HG02610 (cell line): ENCODE results near the gene MBD1.
"Not testable (repeated sequence)": the region's sequence is repeated elsewhere in the genome, so short reads cannot be mapped to it uniquely, and the experiment has no call there.

Experiments
- ATAC-seq: cut with Tn5 transposase; IDR thresholded peaks from one replicate; pipeline ENCODE4 v1.9.1; 2021; ENCODE audit warnings: mild to moderate bottlenecking, moderate library complexity; ENCODE audit not compliant: unreplicated experiment

Gene MBD1

DNA sequence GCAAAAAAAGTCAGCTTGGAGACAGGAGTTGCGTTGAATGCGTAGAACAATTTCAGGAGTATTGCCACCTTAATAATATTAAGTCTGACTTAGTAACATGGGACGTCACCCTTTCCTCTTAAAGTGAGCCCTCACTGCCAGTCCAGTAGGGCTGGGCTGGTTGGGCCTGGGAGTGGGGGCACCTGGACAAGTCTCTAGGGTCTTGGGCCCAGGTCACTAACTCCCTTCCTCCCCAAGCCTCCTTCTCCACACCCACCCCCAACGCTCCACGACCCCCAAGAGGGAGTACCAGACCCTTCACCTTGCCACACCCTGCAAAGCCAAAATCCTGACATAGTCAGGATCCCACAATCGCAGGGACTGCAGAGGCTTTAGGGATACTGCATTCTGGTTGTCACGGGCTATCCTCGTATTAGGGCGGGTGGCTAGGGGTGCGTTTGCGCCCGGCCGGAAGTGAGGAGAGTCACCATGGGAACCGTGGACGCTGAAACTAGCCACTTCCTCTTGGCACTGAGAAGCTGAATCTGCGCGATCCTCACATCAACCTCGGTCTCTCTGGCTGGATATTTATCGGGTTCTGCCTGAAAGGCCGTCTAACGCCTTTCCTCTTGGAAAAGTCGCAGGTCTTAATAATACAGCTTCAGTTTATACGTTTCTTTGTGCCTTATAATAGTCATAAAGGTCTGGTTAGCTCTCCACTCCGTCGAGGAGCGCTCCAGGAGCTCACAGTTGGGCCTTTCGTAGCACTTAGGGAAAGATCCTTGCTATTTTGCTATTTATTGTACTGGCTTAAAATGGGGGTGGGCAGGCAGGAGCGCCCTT, 16.5 kb upstream of the MBD1 start:
- ATAC-seq = peak; percentile 100

DNA sequence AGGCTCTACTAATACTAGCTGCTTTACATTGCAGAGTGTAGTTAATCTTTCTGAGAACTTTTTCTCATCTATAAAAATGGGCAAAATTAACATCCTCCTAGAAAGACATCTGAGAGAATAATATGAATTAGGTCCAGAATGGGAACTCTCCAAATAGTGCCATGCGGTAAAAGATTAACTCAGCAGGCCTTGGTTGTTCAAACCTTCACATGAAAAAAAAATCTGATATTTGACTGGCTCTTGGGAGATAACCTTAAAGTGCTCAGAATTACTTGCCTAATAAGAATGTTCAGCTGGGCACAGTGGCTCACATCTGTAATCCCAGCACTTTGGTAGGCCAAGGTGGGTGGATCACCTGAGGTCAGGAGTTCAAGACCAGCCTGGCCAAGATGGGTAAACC, 11.7 kb upstream of the MBD1 start:
- no peak for ATAC-seq

DNA sequence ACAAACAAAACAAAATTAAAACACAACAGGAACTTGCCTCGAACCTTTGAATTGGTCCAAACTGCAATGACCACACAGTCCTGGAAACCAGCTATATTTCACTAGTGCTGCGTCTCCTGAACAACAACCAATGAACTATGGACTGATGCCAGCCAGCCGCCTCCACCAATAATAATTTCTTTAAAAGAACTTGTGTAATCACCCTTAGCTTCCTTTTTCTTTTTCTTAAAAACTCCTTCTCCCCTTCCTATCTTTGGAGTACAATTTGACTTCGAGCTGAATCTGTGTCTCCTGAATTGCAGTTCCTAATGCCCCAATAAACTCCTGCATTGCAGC, 7.8 kb upstream of the MBD1 start:
- no peak for ATAC-seq

DNA sequence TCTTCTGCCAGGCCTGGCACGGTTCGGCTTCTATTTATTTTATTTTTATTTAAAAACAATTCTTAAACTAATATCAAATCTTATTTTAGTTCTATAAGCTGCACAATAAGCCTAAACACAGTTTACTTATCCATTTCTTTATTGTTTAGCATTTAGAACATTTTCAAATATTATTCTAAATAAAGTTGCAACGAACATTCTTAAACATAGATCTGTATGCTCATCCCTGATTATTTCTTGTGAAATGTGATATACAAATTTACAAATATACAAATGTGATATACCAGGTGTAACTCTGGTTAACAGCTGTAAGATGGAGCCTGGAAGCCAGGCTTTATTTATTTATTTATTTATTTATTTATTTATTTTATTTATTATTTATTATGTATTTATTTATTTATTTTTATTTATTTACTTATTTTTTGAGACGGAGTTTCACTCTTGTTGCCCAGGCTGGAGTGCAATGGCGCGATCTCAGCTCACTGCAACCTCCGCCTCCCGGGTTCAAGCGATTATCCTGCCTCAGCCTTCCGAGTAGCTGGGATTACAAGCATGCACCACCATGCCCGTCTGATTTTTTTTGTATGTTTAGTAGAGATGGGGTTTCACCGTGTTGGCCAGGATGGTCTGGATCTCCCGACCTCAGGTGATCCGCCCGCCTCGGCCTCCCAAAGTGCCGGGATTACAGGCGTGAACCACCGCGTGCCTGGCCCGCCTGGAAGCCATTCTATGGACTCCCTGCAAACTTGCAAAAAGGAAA, 7.2 kb upstream of the MBD1 start:
- not testable (repeated sequence) for ATAC-seq

DNA sequence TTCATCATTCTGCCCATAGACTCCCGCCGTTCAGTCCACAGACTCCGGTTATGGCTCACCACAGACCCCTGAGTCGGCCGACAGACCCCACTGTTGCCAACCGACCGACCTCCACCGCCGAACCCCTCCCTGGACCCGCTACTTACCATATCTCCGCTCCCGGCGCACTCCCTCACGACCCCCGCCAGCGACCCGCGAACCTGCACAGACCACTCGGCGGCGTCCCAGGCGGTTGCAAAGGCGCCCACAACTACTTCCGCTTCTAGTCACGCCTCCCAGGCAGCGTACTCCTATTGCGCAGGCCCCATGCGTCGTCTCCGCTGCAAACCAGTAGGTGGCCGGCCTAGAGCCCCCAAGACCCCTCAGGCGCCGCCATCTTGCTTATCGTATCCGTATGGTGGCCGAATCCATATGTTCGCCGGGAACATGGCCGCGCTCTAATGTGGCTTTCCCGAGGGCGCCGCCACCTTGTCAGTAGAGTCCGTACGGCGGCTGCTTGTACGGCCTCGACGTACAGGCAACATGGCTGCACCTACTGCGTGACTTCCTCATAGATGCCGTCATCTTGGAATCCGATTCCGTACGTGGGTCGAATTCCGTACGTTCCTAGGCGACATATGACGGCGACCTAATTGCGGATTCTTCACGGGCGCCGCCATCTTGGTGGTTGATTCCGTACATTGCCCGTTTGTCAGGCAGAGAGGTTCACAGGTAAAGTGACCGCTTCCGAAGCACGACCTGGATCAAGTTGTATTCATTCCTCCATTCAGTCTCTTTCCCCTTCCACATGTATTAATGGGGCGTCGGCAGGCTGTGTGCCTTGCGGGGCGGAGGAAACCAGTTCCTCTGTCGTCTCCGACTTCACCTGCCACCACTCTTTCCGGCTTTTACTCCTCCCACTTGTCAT, 6.4 kb upstream of the MBD1 start, which contains the start of gene CXXC1:
CXXC1 (minus strand) TSS at position 252 of the 907 bp plus-strand sequence; CDS start at position 149, 103 bp downstream.
- peak; percentile 93 for ATAC-seq

DNA sequence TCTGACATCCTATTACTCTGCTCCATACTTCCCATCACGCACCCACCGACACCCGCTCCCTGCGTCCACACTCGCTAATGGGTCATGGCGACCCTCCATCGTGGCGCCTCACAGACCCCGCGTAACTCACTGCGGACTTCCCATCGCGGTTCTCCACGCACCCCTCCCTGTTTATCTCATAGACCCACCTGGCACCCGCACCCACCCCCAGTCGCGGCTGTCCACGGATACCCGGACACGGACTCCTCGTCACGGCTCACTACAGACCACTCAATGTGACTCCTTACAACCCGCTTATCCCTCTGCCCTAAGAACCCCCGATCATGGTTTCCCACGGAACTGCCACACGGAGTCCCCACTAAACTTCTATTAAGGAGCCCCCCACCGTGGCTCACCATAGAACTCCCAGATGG, 5.7 kb upstream of the MBD1 start:
- ATAC-seq = no peak

DNA sequence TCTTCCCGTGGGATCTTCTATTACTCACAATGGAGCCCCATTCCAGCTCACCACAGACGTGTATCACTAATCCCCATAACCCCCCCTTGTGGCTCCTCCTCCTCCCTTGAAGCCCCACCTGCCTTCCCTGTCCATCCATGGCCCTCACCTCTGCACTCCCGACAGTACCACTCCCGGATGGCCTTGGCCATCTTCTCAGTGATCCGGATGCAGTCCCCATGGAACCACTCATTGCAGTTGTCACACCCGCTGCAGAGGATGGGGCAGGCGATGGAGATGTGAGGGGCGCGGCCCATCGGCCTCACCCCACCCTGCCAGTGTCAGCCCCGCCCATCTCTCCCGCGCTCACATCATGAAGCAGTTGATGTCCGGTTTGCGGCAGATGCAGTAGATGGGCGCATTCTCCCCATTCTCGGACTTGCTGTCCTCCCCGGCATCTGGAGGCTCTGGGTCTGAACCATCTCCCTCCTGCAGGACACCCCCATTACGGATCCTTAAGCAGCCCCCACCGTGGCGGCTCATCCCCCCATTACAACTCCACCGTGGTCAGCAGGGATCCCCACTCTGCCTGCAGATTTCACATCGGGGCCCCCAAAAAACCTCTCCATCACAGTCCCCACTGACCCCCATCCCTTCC, 5.2 kb upstream of the MBD1 start:
- ATAC-seq = no peak

DNA sequence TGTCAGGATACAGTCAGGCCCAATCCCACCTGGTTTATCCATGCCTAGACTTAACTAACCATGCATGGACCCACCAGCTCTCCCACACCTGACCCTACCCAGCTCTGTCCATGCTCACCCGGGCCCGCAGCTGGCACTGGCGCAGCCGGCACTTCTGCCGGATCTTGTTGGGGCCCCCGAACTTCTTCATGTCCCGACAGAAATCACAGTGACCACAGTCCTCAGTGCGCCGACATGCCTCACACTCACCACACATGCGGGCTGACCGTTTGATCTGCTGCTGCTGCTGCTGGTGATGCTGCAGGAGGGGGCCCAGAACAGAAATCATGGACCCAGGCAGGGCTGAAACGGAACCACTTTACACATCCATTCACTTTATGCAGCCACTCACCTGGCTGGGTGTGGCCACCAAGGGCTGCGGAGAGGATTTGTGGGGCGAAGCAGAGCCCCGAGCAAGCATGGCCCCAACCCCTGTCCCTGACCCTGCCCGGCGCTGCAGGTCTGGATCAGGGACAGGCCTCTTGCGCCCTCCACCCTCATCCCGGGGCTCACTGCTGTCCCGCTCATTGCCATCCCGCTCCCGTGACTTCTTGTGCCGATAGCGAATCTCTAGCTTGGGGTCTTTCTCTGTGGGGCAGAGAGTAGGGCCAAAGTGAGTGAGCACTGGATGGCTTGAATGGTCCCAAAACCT, 4.5 kb upstream of the MBD1 start:
- no peak for ATAC-seq

DNA sequence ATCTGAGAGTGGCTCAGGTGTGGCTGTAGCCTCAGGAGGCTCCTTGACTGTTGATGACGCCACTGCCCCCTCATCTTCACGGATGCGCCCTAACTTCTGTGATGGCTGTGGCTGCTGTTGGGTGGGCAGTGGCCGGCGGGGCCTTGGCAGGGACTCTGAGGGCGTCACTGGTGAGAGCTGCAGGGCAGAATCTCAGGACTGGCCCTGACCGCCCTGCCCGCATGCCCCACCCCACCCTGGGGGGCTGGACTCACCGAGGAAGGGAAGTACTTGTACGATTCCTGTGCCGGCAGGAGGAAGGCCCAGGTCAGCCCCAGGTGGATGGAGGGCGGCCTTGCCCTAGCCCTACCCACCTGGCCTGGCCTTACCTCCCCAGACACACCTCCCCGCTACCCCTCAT, 3.7 kb upstream of the MBD1 start:
- ATAC-seq = no peak

DNA sequence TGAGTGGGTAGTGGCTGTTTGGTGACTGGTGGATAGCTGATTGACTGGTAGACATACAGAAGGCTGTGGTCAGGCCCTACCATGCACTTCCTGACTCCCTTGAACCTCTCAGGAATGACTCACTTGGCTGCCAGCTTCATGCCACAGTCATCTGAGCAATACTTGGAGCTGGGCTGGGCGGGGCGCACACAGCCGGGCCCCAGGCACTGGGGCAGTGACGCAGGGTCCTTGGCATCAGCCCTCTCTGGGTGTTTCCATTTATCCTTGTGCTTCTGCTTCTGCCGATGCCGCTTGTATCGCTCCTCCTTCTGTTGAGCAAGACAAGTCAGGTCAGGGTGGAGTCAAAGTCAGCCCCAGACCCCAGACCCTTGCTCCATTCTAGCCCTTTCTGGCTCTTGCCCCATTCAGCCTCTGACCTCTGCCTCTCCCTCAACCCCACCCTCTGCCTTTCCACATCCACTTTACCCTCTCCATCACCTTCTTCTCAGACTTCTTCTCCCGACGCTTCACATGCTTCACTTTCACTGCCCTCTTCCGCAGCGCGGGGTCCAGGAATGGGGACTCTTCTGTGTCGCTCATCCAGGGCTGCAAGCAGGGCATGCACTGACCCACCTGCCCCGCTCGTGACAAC, 3.0 kb upstream of the MBD1 start:
- ATAC-seq = no peak

DNA sequence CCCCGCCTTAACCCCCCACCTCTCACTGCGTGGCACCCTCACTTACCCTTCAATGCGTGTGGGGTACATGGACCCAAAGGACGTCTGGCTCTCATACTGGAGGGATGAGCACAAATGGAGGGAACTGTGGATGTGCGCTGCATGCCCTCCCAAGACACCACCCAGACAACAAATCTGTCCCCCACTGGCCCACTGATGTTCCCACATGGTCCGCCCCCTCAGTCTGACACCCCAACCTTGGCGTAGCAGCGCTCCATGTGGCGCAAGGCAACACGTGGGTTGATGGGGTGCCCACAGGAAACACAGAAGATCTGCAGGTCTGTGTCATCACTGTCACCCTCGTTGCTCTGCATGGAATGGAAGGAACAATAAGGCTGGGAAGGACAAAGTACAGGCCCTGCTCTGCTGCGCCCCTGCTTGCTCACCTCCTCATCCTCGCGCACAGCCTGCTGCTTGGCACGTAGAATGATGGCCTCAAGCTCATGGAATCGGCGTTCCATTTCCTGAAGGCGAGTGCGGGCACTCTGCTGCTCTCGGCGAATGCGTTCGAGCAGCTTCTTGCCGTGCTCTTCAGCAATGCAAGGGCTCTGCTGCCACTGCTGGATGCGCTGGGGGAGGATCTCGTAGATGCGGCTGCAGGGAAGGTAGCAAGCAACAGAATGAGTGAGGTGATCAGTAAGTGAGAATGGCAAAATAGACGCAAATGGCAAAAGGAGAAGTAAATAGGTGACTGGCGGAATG, 2.3 kb upstream of the MBD1 start:
- ATAC-seq = no peak

DNA sequence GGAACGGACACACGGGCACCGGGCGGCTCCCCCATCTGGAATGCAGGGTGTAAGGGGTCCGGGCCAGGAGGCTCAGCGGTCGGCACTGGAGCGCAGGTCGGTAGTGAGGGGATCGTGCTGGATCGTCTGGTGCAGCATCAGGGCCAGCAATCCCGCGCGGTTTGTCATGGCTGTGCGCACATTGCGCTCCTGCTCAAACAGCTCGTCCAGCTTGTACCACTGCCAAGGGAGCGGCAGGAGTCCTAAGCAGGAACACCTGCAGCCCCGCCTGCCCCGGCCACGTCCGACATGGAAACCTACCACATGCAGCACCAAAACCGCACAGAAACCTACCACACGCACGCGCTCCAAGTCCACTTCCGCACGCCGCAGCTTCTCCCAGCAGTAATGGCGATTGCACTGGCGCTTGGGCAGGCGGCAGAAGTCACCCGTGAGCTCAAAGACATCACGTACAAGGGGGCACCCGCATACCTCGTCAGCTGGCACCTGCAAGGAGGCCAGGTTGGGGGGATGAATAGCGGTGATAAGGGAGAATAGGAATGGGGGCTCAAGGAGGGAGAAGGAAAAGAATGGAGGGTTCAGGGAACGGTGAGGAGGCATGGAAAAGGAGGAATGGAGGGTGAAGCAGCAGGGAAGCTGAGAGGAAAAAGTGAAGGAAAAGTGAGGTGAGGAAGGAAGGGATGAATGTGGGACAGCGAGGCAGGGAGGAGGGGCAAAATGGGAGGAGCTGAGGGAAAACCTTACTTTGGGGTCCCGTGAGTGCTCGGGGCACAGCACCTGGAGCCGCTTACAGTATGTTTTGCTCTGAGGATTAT, 1.4 kb upstream of the MBD1 start:
- ATAC-seq = no peak

DNA sequence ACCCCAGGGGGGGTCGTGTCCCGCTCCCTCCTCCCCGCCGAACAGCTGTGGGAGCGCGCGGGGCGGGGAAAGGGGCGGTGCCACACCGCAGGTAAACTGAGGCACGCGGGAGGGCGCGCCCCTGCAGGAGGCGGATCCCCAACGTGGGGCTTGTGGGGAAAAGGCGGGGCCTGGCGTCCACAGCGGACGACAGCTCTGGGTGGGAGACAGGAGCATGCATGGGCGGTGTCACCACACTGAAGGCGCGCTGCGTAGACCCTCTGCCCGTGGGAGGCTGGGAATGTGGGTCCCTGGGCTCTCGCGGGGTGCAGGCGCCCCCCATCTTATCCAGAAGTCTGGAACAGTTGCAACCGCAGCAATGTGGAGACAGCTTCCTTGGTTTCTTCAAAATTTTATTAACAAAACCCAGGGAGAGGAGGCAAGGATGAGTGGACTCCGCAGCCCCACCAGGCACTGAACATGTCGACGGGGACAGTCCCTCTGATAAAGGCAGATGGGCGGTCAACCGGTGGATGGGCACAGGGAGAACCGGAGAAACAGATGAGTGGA, 723 bp upstream of the MBD1 start:
- no peak for ATAC-seq

DNA sequence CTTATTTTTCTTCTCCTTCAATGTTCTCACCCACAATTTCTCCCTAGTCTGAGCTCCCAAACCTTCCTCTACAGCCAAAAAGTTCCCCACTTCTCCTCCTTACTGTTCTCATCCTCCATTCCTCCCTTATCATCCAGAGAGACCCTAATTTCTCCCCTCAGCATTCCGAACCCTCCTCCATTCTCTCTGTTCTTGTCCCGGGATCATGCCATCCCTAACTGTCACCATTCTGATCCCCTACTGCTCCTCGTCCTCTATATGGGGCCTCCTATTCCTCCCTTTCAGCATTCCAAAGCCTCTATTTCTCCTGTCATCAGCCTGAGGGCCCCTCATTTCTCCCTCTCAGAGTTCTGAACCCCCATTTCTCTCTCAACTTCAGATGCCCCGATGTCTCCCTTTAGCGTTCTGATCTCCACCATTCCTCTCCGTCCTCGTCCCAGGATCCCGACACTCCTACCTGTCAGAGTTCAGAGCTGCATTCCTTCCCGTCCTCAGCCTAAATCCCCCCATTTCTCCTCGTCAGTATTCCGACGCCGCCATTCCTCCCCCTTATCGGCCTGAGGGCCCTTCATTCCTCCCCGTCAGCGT, 522 bp downstream of the MBD1 start:
- ATAC-seq = no peak

DNA sequence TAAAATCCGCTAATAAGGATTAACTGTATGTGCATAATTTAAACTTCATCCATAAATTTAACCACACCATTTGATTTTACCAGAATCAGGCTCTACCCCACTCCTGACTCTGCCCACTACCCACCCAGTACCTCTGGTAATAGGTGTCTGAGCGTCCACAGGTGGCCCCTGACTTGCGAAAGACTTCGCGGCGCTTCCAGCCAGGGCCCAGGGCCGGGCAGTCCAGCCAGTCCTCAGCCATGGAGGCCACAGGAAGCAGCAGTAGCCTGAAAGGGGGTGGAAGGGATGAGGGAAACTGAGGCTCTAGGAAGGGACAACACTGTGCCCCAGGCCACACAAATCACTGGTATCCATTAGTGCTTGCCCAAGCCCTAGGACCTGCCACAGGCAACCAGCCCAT, 1.6 kb downstream of the MBD1 start:
- no peak for ATAC-seq

DNA sequence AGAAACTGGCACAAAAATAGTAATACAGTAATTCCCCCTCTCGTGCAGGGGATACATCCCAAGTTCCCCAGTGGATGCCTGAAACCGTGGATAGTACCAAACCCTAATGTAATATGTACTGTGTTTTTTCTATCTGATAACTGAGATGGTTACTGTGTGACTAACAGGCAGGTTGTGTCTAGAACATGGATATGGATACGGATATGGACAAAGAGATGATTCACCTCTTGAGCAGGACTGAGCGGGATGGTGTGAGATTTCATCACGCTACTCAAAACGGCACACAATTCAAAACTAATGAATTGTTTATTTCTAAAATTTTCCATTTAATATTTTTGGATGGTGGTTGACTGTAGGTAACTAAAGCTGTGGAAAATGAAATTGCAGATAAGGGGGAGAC, 3.4 kb downstream of the MBD1 start:
- ATAC-seq = no peak

DNA sequence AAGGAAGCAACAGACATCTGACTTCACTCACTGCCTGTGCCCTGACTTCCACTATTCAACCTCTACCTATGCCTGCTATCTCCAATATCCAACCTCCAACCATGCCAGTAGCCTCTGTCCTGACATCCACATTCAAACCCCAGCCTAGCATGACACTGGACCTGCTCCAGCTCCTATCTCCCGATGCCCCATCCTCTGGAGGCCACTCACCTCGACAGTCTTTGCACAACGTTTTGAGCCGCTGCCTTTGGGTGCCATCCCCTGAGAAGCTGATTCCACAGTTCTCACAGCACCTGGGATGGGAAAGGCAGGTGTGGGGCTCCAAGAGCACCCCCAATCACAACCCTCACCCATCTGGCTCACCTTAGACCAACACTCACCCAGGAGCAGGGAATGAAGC, 4.9 kb downstream of the MBD1 start:
- ATAC-seq = no peak
